Upper lobe of left lung (tissue), 6 donors: Measurements from ENCODE around the gene PKP1. TPM values are rescaled to one million over a fixed set of nuclear protein-coding genes. Genes with fewer than 3 reads are reported as not detected.

Experiments
- ATAC-seq, 2 donors: fragments of 200-7000 bp; cut with Tn5 transposase; one replicate each; pipeline ENCODE4 v1.9.1; 2022; ENCODE audit warnings: mild to moderate bottlenecking in 2 of 2, moderate library complexity in 2 of 2; ENCODE audit not compliant: low FRiP score in 2 of 2
- DNase-seq, 2 donors: peaks; one replicate each; pipeline ENCODE4 v3.0.0-alpha.2; 2019 to 2020
- H3K27ac ChIP-seq, 4 donors: fragments of 200-600 bp; sonication (generic); one replicate each; pipeline ENCODE4 v1.5.1; 2016 to 2019
- H3K27me3 ChIP-seq, 4 donors: fragments of 200-600 bp; sonication (generic); one replicate each; pipeline ENCODE4 v1.5.1; 2017 to 2019
- H3K36me3 ChIP-seq, 4 donors: fragments of 200-600 bp; sonication (generic); one replicate each; pipeline ENCODE4 v1.5.1; 2016 to 2019
- H3K4me1 ChIP-seq, 4 donors: fragments of 200-600 bp; sonication (generic); one replicate each; pipeline ENCODE4 v1.5.1; 2018 to 2019
- H3K4me3 ChIP-seq, 4 donors: fragments of 200-600 bp; sonication (generic); one replicate each; pipeline ENCODE4 v1.5.1; 2017 to 2019; ENCODE audit warnings: mild to moderate bottlenecking in 2 of 4, moderate library complexity in 1 of 4
- H3K9me3 ChIP-seq, 4 donors: fragments of 200-600 bp; sonication (generic); one replicate each; pipeline ENCODE4 v1.5.1; 2018 to 2019
- CTCF ChIP-seq, 6 experiments: fragments of 450-650 bp in 4 of 6; fragments of 200-600 bp in 2 of 6; sonication (generic) in 2 of 6; IDR thresholded peaks; one replicate each; pipeline ENCODE4 v1.5.1; 2016 to 2019; ENCODE audit warnings: antibody characterized with exemption in 6 of 6
- EP300 ChIP-seq, 4 donors: sonication (generic); formaldehyde crosslinking; IDR thresholded peaks; one replicate each; pipeline ENCODE4 v1.5.1; 2017; ENCODE audit warnings: antibody characterized with exemption in 4 of 4, control low read depth in 2 of 4
- POLR2A ChIP-seq, 4 donors: fragments of 450-650 bp; IDR thresholded peaks; one replicate each; pipeline ENCODE4 v1.5.1; 2016 to 2017; ENCODE audit warnings: antibody characterized with exemption in 4 of 4, mild to moderate bottlenecking in 2 of 4
- POLR2AphosphoS5 ChIP-seq, 2 donors: sonication (generic); formaldehyde crosslinking; IDR thresholded peaks; one replicate each; pipeline ENCODE4 v1.5.1; 2017; ENCODE audit warnings: antibody characterized with exemption in 2 of 2
- WGBS, 2 donors: methylation state at CpG; one replicate each; pipeline ENCODE4 v1.1.5; 2017 to 2018; 5-methylcytosine and 5-hydroxymethylcytosine counted together
- total RNA-seq, 6 donors: library from RNA; depleted of rRNA in 4 of 6; stranded (reverse); fragments of >200 nt in 4 of 6; gene quantifications; one replicate each; pipeline versions ENCODE4 v1.1.0 to v1.2.1, GENCODE V29; 2016 to 2021
- donor health status: DM: no; HTN: no; CAD: no; lungs with moderate emphysema.
- donor health status: DM: no; HTN: yes; CAD: no; lungs with severe emphysema.

Gene PKP1
- total RNA-seq, 6 donors from 2014 or later: 0.86 to 4.9 (median 2.5) TPM

- H3K27me3 ChIP-seq: no peaks in the 10 kb centered on the region
- TF ChIP-seq CTCF (IDR thresholded peaks at IDR 0.05) (no peak), POLR2AphosphoS5 (IDR thresholded peaks at IDR 0.05) (no peak), POLR2A (IDR thresholded peaks at IDR 0.05) (no peak), EP300 (IDR thresholded peaks at IDR 0.05) (no peak)
- peaks cover 0 to 9% (median 5%) of the 10 kb centered on the region in 4 donors for H3K4me1 ChIP-seq
- H3K36me3 ChIP-seq: no peaks in the 10 kb centered on the region
- no peak overlapping the region for H3K4me3 ChIP-seq
- DNase-seq: no peak
- no peak overlapping the region for H3K27ac ChIP-seq
- no peak for ATAC-seq
- no peaks in the 10 kb centered on the region for H3K9me3 ChIP-seq
- 55 to 76% methylated on average over 4 of the region's 4 CpGs for WGBS, 2 donors
Observed at GRCh38 chr1:201375169-201375568, 91.9 kb downstream of the PKP1 start.

- DNase-seq (no peak), ATAC-seq (no peak)
- Histone ChIP-seq H3K27me3 (no peaks in the 10 kb centered on the region), H3K4me3 (no peak overlapping the region), H3K27ac (no peak overlapping the region), H3K4me1 (peaks cover 0 to 18% (median 9%) of the 10 kb centered on the region in 4 donors), H3K36me3 (no peaks in the 10 kb centered on the region), H3K9me3 (no peaks in the 10 kb centered on the region)
- TF ChIP-seq POLR2A (IDR thresholded peaks at IDR 0.05) (no peak), CTCF (IDR thresholded peaks at IDR 0.05) (no peak), EP300 (IDR thresholded peaks at IDR 0.05) (no peak), POLR2AphosphoS5 (IDR thresholded peaks at IDR 0.05) (no peak)
- 51 to 52% methylated on average over 4 of the region's 4 CpGs for WGBS, 2 donors
Observed at GRCh38 chr1:201376107-201376463, 92.8 kb downstream of the PKP1 start.

- H3K27ac ChIP-seq: peak overlapping the region in 1 of 4 donors; percentile 1
- 55 to 68% methylated on average over 6 to 11 of the region's 11 CpGs for WGBS, 2 donors
- ATAC-seq: peak in 1 of 2 donors; percentile 13
- no peaks in the 10 kb centered on the region for H3K27me3 ChIP-seq
- H3K4me1 ChIP-seq: peaks cover 0 to 23% (median 12%) of the 10 kb centered on the region in 4 donors
- H3K4me3 ChIP-seq: no peak overlapping the region
- H3K36me3 ChIP-seq: no peaks in the 10 kb centered on the region
- no peak for DNase-seq
- TF ChIP-seq POLR2AphosphoS5 (IDR thresholded peaks at IDR 0.05) (no peak), CTCF (IDR thresholded peaks at IDR 0.05) (peak in 3 of 6 experiments; percentile 19 to 37 (median 25))
- H3K9me3 ChIP-seq: no peaks in the 10 kb centered on the region
Observed at GRCh38 chr1:201376464-201377374, 93.4 kb downstream of the PKP1 start.

- Histone ChIP-seq H3K9me3 (no peaks in the 10 kb centered on the region), H3K4me3 (no peak within 1 kb of the TSS), H3K27me3 (no peaks in the 10 kb centered on the region), H3K36me3 (no peaks in the 10 kb centered on the region), H3K4me1 (peaks cover 0 to 23% (median 12%) of the 10 kb centered on the region in 4 donors), H3K27ac (peak within 1 kb of the TSS in 1 of 4 donors; percentile 1)
- DNase-seq: no peak
- ATAC-seq: peak in 1 of 2 donors; percentile 1
- TF ChIP-seq POLR2AphosphoS5 (IDR thresholded peaks at IDR 0.05): no peak
- TF ChIP-seq CTCF (IDR thresholded peaks at IDR 0.05): no peak
- no peak for TF ChIP-seq EP300 (IDR thresholded peaks at IDR 0.05)
- TF ChIP-seq POLR2A (IDR thresholded peaks at IDR 0.05): no peak
- 57 to 63% methylated on average over 4 to 9 of the region's 9 CpGs for WGBS, 2 donors
Observed at GRCh38 chr1:201377611-201378092, 94.3 kb downstream of the PKP1 start, which contains the start of gene TNNT2. Gene TNNT2, minus strand, starts transcription at chr1:201377680. Its CDS starts 4,426 bp downstream, at chr1:201373254.
